ENCODE measurements around the gene HAO2. TPM values are rescaled to one million over a fixed set of nuclear protein-coding genes. Genes with fewer than 3 reads are reported as not detected.

Gene HAO2
- total RNA-seq, 2 donors from 2014 or later: not detected

DNA sequence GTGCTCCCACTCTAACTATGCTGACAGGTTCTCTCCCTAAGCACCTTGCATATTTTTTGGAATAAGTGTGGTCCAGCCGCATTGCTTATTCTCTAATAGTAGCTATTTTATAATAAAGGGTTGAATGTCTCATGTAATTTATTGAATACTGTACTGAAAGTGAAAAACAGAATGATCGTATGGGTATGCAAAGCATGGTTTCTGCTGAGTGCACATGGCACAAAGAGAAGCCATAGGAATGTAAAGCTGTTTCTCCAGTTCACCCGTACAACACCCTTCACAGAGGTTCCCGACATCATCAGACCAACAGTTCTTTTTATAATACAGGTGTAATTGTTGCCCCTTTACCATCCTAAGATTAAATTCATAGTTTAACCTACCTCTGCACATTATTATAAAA lies 8.9 kb upstream of the HAO2 start:
- Mint-ChIP-seq H3K27me3 (peaks cover 5 to 24% of the 10 kb centered on the region in 2 donors), H3K27ac (no peak overlapping the region), H3K4me1 (ENCODE audit: low read depth in 2 of 2) (no peaks in the 10 kb centered on the region), H3K9me3 (no peaks in the 10 kb centered on the region), H3K4me3 (no peak overlapping the region), H3K36me3 (no peaks in the 10 kb centered on the region)
- no peak for DNase-seq (ENCODE audit: low spot score)
- no peak for ATAC-seq

DNA sequence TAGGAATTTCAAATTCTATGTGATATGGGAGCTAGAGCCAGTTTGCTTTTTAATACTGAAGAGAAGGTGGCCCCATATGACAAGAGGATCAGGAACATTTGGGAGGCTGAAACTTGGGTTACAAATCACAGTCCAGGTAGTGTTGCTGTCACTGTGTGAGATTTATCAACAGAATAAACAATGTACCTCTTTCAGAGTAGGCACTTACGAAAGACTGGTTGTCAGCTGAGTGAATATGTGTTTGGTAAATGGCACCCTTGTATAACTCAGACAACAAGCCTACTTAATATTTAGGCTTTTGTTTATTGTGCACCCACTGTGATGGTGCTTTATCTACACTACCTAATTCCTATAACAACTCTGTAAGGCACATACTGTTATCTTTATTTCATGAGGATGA lies 7.4 kb upstream of the HAO2 start:
- ATAC-seq (no peak), DNase-seq (ENCODE audit: low spot score) (no peak)
- Mint-ChIP-seq H3K9me3 (no peaks in the 10 kb centered on the region), H3K27ac (no peak overlapping the region), H3K4me1 (ENCODE audit: low read depth in 2 of 2) (no peaks in the 10 kb centered on the region), H3K4me3 (no peak overlapping the region), H3K36me3 (no peaks in the 10 kb centered on the region), H3K27me3 (peaks cover 7 to 24% of the 10 kb centered on the region in 2 donors)

DNA sequence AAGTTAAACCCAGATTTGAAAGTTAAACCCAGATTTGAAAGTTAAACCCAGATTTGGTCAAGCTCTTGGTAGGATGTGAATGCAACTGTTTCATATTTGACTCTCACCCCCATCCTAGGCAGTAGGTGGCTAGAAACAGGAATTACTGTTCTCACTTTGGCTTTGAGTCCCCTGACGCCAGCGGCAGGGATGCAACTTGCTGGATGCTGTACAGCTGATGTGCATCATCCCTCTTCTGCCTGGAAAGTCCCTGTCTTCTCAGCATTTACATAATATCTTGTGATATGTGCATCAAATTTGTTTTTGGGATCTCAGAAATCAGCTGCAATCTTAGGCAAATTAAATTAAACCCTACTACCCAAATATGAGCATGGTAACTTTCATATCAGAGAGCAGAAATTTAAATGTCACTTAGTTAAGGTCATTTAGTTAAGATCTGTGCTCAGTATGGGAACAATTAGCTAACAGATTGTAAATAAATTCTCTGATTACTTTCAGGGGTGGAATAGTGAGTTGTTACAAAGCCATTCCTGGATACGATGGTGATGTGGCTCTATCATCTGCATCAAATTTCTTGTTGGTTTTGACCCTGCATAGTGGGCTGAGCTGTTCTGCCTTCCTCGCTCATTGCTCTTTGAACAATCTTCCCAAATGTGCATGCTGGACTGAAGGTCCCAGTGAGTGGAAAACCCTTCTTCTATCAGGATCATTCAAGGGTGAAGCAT lies 6.8 kb upstream of the HAO2 start:
- Mint-ChIP-seq H3K27me3 (peaks cover 7 to 24% of the 10 kb centered on the region in 2 donors), H3K9me3 (no peaks in the 10 kb centered on the region), H3K4me1 (ENCODE audit: low read depth in 2 of 2) (no peaks in the 10 kb centered on the region), H3K27ac (no peak overlapping the region), H3K36me3 (no peaks in the 10 kb centered on the region), H3K4me3 (no peak overlapping the region)
- DNase-seq (ENCODE audit: low spot score) (no peak), ATAC-seq (no peak)

DNA sequence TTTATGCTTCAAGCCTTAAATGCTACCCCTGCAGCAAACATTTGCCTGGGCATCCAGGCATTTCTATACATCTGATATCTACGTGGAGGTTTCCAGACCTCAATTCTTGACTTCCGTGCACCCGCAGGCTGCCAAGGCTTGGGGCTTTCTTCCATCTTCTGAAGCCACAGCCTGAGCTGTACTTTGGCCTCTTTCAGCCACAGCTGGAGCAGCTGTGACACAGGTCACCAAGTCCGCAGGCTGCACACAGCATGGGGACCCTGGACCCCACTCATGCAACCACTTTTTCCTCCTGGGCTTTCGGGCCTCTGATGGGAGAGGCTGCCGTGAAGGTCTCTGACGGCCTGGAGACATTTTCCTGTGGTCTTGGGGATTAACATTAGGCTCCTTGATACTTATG lies 5.4 kb upstream of the HAO2 start:
- ATAC-seq (no peak), DNase-seq (ENCODE audit: low spot score) (no peak)
- Mint-ChIP-seq H3K27ac (no peak overlapping the region), H3K36me3 (no peaks in the 10 kb centered on the region), H3K4me1 (ENCODE audit: low read depth in 2 of 2) (no peaks in the 10 kb centered on the region), H3K9me3 (no peaks in the 10 kb centered on the region), H3K4me3 (no peak overlapping the region), H3K27me3 (peaks cover 7 to 23% of the 10 kb centered on the region in 2 donors)

DNA sequence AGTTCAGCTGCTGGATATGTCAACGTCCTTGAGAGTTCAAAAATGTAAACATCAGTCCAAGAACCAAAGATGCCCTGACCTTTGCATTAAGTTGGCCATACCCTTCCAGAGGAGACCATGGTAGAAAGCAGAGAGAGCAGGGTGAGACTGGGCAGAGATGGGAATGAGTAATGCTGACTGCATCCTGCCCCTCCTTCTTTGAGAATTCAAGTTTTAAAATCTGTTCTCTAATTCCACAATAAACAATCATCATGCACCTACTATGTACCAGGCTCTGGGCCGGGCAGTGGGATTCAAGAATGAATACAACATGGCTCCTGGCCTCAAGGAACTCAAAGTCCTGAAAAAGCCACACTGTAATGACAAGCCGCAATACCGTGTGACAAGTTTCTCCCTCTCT lies 3.9 kb upstream of the HAO2 start:
- no peak for DNase-seq (ENCODE audit: low spot score)
- ATAC-seq: no peak
- Mint-ChIP-seq H3K27ac (no peak overlapping the region), H3K4me1 (ENCODE audit: low read depth in 2 of 2) (no peaks in the 10 kb centered on the region), H3K9me3 (no peaks in the 10 kb centered on the region), H3K27me3 (peaks cover 10 to 29% of the 10 kb centered on the region in 2 donors), H3K36me3 (no peaks in the 10 kb centered on the region), H3K4me3 (no peak overlapping the region)

DNA sequence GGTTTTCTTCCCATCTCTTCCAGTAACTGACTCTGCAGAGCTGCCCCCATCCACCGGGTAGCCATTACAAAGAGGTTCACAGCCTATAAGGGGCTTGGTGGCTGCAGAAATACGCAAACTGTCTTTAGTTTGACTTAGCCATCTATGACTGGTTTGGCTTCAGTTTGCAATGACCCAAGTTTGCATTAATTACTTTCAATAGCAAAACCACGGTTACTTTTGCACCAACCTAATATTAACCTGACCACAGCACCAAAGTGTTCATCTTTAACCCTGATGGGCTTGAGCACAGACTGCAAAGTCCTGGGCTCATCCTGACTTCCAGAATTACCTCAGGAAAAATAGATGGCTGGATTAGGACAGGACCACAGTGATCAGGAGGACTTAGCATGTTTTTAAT lies 2.2 kb upstream of the HAO2 start:
- H3K9me3 Mint-ChIP-seq: no peaks in the 10 kb centered on the region
- ATAC-seq (no peak), DNase-seq (ENCODE audit: low spot score) (no peak)
- H3K4me3 Mint-ChIP-seq: no peak overlapping the region
- no peak overlapping the region for H3K27ac Mint-ChIP-seq
- no peaks in the 10 kb centered on the region for H3K4me1 Mint-ChIP-seq (ENCODE audit: low read depth in 2 of 2)
- peaks cover 10 to 29% of the 10 kb centered on the region in 2 donors for H3K27me3 Mint-ChIP-seq
- no peaks in the 10 kb centered on the region for H3K36me3 Mint-ChIP-seq

DNA sequence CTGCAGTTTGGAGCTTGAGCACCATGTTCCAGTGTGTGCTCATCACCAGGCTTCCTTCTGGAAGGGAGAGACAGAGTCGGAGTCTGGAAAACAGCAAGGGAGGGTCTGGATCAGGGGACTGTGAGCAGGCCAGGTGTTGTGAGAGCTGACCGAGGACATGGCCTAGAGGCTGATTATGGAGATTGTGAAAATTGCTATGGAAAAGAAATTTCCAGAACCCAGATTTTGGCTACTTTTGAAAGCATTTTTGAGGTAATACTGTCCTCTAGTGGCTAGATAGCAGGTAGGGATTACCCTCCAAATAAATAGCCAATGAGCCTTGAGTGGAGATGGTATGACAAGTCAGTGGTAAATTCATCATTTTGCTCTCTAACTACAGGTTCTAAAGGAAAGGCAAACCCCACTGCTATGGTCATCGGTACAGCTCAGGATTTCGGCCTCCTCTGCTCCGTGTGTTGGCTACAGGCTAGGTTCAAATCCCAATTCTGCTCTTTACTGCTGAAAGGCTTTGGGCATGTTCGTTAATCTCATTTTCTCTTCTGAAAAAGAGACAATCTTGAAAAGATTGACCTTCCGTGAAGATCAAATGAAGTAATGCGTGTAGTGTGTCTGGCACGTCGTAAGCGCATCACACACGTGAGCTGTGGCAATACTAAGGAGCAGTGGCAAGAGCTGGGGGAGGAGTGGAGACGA lies 1.0 kb upstream of the HAO2 start:
- Mint-ChIP-seq H3K36me3 (no peaks in the 10 kb centered on the region), H3K4me1 (ENCODE audit: low read depth in 2 of 2) (no peaks in the 10 kb centered on the region), H3K9me3 (no peaks in the 10 kb centered on the region), H3K27ac (no peak overlapping the region), H3K4me3 (no peak overlapping the region), H3K27me3 (peaks cover 9 to 31% of the 10 kb centered on the region in 2 donors)
- ATAC-seq: no peak
- no peak for DNase-seq (ENCODE audit: low spot score)

DNA sequence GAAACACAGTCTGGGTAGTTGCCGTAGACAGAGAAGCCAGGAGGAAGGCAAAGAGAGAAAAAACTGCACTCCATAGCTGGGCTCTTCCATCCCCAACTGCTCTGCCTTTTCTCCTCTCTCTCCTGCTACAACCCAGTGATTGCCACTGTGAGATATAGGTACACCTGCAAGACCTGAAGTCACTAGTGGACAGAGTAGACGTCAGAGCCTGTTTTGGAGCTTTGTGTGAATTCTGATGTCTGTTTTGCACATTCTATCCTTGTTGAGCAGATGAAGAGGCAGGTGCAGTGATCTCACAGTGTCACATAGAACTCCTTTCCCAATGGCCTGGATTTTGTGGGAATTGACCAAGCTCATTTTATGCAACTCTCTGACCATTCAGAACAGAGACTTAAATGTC lies 2.2 kb downstream of the HAO2 start:
- H3K4me3 Mint-ChIP-seq: no peak overlapping the region
- ATAC-seq (no peak), DNase-seq (ENCODE audit: low spot score) (no peak)
- no peaks in the 10 kb centered on the region for H3K9me3 Mint-ChIP-seq
- peaks cover 13 to 37% of the 10 kb centered on the region in 2 donors for H3K27me3 Mint-ChIP-seq
- no peak overlapping the region for H3K27ac Mint-ChIP-seq
- H3K36me3 Mint-ChIP-seq: no peaks in the 10 kb centered on the region
- H3K4me1 Mint-ChIP-seq (ENCODE audit: low read depth in 2 of 2): no peaks in the 10 kb centered on the region

DNA sequence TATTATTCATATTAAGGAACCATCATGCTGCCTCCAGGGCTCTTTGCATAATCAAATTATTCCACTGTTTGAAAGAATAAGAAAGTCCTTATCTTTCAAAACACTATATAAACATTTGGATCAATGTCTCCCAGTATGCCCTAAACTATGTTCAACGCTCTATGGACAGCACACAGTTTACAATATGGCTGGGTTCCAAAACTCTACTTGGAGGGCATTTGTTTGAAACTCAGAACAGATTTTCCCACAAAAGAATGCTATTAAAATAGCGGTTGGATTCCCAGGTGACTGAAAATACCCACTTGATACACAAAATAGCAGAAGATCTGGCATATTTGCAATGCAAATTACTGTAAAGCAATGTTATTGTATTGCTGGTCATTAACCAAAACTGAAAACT lies 3.2 kb downstream of the HAO2 start:
- peaks cover 11 to 37% of the 10 kb centered on the region in 2 donors for H3K27me3 Mint-ChIP-seq
- ATAC-seq (no peak), DNase-seq (ENCODE audit: low spot score) (no peak)
- no peaks in the 10 kb centered on the region for H3K36me3 Mint-ChIP-seq
- H3K4me3 Mint-ChIP-seq: no peak overlapping the region
- H3K27ac Mint-ChIP-seq: no peak overlapping the region
- H3K9me3 Mint-ChIP-seq: no peaks in the 10 kb centered on the region
- no peaks in the 10 kb centered on the region for H3K4me1 Mint-ChIP-seq (ENCODE audit: low read depth in 2 of 2)

DNA sequence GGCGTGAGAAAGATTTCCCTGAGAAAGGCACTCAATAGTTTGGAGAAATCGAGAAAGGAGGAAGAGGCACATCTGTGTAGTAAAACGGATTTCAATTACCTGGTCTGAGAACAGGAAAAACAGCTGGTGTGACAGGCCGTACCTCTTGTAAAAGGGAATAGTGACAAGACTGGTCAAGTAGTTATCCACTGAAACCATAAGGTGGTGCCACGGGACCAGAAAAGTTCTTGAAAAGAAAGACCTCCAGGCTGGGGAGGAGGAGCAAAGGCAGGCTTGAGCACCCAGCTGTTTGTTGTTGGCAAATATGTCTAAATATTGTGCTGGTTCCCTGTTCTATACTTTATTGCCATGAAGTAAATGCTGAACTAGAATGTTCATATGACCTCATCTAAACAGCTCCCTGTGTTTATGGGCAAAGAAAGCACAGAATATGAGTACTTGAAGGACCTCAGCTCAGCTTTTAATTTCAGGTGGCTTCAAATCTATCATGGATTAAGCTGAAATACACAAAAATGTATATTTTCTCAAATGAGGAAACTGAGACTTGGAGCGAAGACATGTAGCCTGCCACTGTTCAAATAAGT lies 4.0 kb downstream of the HAO2 start:
- Mint-ChIP-seq H3K4me1 (ENCODE audit: low read depth in 2 of 2) (no peaks in the 10 kb centered on the region), H3K4me3 (no peak overlapping the region), H3K27me3 (peaks cover 11 to 31% of the 10 kb centered on the region in 2 donors), H3K36me3 (no peaks in the 10 kb centered on the region), H3K9me3 (no peaks in the 10 kb centered on the region), H3K27ac (no peak overlapping the region)
- ATAC-seq (no peak), DNase-seq (ENCODE audit: low spot score) (no peak)

DNA sequence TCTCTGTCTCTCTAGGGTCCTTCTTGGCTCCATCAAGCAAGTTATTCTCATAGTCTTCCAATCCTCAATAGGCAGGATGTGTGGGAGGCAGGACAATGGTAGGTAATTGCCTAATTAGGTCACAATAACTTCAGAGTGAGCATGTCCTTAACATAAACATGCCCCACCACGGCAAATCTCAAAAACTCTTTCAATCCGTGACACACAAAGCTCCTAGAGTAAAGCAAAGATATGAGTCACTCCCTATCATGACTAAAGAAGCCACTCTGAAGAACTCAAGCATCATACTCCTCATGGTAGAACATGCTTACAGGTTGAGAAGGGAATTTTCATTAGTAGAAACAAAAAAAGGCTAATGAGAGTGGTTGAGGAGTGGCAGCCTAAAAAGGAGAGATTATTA lies 4.9 kb downstream of the HAO2 start:
- DNase-seq (ENCODE audit: low spot score): no peak
- Mint-ChIP-seq H3K27ac (no peak overlapping the region), H3K27me3 (peaks cover 11 to 31% of the 10 kb centered on the region in 2 donors), H3K9me3 (no peaks in the 10 kb centered on the region), H3K36me3 (no peaks in the 10 kb centered on the region), H3K4me1 (ENCODE audit: low read depth in 2 of 2) (no peaks in the 10 kb centered on the region), H3K4me3 (no peak overlapping the region)
- ATAC-seq: no peak

DNA sequence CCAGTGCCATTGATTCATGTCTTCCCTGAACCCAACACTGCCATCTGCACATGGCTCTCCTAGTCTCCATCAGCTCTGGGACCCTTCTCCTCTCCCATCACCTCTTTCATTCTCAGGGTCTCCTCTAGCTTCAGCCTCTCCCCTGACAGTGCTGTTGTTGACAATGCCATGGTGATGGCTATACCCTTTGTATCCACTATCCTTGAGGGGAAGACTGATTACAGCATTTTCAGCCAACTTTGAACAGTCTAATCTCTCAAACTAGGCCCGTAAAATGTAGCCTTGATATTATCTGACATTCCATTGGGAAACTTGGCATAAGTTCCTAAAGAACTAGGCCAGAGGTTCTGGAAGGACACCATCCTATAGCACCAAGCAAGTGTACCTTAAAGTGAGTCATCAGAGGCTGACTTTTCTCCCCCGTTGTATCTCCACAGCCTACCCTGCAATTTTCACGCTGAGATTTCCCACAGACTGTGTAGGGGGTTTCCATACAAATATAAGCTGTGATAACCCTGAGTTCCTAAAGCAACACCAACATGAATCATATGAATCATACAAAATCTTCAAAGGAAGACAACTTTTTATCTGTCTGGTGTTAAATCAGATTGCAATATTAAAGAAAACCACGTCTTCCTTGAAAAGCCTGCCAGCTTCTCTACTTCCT lies 5.8 kb downstream of the HAO2 start:
- Mint-ChIP-seq H3K9me3 (no peaks in the 10 kb centered on the region), H3K27ac (no peak overlapping the region), H3K27me3 (peaks cover 7 to 23% of the 10 kb centered on the region in 2 donors), H3K4me1 (ENCODE audit: low read depth in 2 of 2) (no peaks in the 10 kb centered on the region), H3K4me3 (no peak overlapping the region), H3K36me3 (no peaks in the 10 kb centered on the region)
- no peak for DNase-seq (ENCODE audit: low spot score)
- ATAC-seq: peak in 1 of 2 donors; percentile 36

DNA sequence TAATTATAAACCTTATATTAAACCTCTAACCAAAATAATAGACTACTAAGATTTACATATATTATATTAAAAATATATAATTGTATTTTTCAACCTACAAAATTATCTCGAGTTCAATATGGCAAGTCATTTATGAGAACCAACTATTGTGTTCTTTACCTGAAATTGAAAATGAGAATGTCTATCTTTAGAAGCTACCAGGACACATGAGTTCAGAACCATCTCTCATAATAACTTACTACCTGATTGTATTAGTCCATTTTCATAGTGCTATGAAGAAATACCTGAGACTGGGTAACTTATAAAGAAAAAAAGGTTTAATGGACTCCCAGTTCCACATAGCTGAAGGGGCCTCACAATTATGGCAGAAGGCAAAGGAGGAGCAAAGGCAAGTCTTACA lies 6.8 kb downstream of the HAO2 start:
- Mint-ChIP-seq H3K9me3 (peaks cover under 1% of the 10 kb centered on the region), H3K27ac (no peak overlapping the region), H3K4me3 (no peak overlapping the region), H3K36me3 (no peaks in the 10 kb centered on the region), H3K27me3 (peaks cover 7 to 26% of the 10 kb centered on the region in 2 donors), H3K4me1 (ENCODE audit: low read depth in 2 of 2) (no peaks in the 10 kb centered on the region)
- DNase-seq (ENCODE audit: low spot score) (no peak), ATAC-seq (no peak)

DNA sequence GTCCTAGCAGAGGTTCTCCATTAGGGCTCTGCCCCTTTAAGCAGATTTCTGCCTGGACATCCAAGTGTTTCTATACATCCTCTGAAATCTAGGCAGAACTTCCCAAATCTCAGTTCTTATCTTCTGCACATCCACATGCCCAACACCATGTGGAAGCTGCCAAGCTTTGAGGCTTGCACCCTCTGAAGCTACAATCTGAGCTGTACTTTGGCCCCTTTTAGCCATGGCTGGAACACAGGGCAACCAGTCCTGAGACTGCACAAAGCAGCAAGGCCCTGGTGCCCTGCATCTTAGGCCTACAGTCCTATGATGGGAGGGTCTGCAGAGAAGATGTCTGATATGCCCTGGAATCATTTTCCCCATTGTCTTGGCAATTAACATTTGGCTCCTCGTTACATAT lies 8.0 kb downstream of the HAO2 start:
- Mint-ChIP-seq H3K36me3 (no peaks in the 10 kb centered on the region), H3K27me3 (peaks cover 7 to 28% of the 10 kb centered on the region in 2 donors), H3K27ac (no peak overlapping the region), H3K9me3 (peaks cover 2% of the 10 kb centered on the region), H3K4me1 (ENCODE audit: low read depth in 2 of 2) (no peaks in the 10 kb centered on the region), H3K4me3 (no peak overlapping the region)
- no peak for DNase-seq (ENCODE audit: low spot score)
- ATAC-seq: no peak

Data from natural killer cell treated with Interleukin-12 subunit alpha and Interleukin-12 subunit beta and Interleukin-15 and Interleukin-18, amount 100 ng/mL, for 72 hours (primary cell).